Right kidney (tissue), 9 donors: ENCODE data around the gene BABAM1.
A peak's percentile ranks its signal among the peaks of the same experiment; 100 is the strongest.

Experiments
- DNase-seq: peaks from one replicate; pipeline ENCODE4 v3.0.0-alpha.2; 2016
- long read RNA-seq, 8 donors: transcript quantifications; one replicate each; lab custom pipeline, GENCODE V29; 2026

Gene BABAM1
- long read RNA-seq, donor 1, transcript BABAM1-201 (9 exons, 1,472 nt) = minor isoform, 5 of 47 reads
- long read RNA-seq, donor 1, transcript BABAM1-209 (3 exons, 424 nt) = minor isoform, 5 of 47 reads
- long read RNA-seq, donor 1, transcript BABAM1-208 (9 exons, 1,470 nt) = major isoform, 24 of 47 reads
- long read RNA-seq, donor 1, partial matches to known transcripts = 7 of 47 reads
- long read RNA-seq, donor 1, other reads (novel, unspliced or antisense) = 0 of 47 reads
- long read RNA-seq, donor 2, transcript BABAM1-208 (9 exons, 1,470 nt) = major isoform, 18 of 35 reads
- long read RNA-seq, donor 2, partial matches to known transcripts = 13 of 35 reads
- long read RNA-seq, donor 2, other reads (novel, unspliced or antisense) = 0 of 35 reads
- long read RNA-seq, donor 3, transcript BABAM1-208 (9 exons, 1,470 nt) = major isoform, 12 of 25 reads
- long read RNA-seq, donor 3, partial matches to known transcripts = 9 of 25 reads
- long read RNA-seq, donor 3, other reads (novel, unspliced or antisense) = 0 of 25 reads
- long read RNA-seq, donor 4, transcript BABAM1-208 (9 exons, 1,470 nt) = major isoform, 10 of 26 reads
- long read RNA-seq, donor 4, partial matches to known transcripts = 6 of 26 reads
- long read RNA-seq, donor 4, other reads (novel, unspliced or antisense) = 0 of 26 reads
- long read RNA-seq, donor 5, transcript BABAM1-208 (9 exons, 1,470 nt) = major isoform, 29 of 38 reads
- long read RNA-seq, donor 5, partial matches to known transcripts = 0 of 38 reads
- long read RNA-seq, donor 5, other reads (novel, unspliced or antisense) = 0 of 38 reads
- long read RNA-seq, donor 6, transcript BABAM1-201 (9 exons, 1,472 nt) = minor isoform, 7 of 41 reads
- long read RNA-seq, donor 6, transcript BABAM1-208 (9 exons, 1,470 nt) = major isoform, 14 of 41 reads
- long read RNA-seq, donor 6, partial matches to known transcripts = 15 of 41 reads
- long read RNA-seq, donor 6, other reads (novel, unspliced or antisense) = 0 of 41 reads
- long read RNA-seq, donor 7 = 0 reads
- long read RNA-seq, donor 8, transcript BABAM1-208 (9 exons, 1,470 nt) = major isoform, 29 of 53 reads
- long read RNA-seq, donor 8, transcript BABAM1-201 (9 exons, 1,472 nt) = minor isoform, 9 of 53 reads
- long read RNA-seq, donor 8, partial matches to known transcripts = 12 of 53 reads
- long read RNA-seq, donor 8, other reads (novel, unspliced or antisense) = 0 of 53 reads

- DNase-seq = peak; percentile 81
Observed at GRCh38 chr19:17266975-17267788, at the start of gene BABAM1. Gene BABAM1 (plus strand): TSS chr19:17267443. CDS start chr19:17268807, 1,364 bp downstream.

- DNase-seq = no peak
Observed at GRCh38 chr19:17219286-17219685, 48.0 kb upstream of the BABAM1 start.

- DNase-seq = no peak
Observed at GRCh38 chr19:17220207-17220758, 47.0 kb upstream of the BABAM1 start.

GRCh38 chr19:17225053-17225452 is 42.2 kb upstream of the BABAM1 start:
- no peak for DNase-seq

- DNase-seq = peak; percentile 100
Observed at GRCh38 chr19:17226002-17226933, 41.0 kb upstream of the BABAM1 start, which contains the start of gene OCEL1. Gene OCEL1 (plus strand): TSS chr19:17226226. CDS start chr19:17226248, 22 bp downstream.

GRCh38 chr19:17227798-17228367 is 39.4 kb upstream of the BABAM1 start:
- DNase-seq = no peak

- no peak for DNase-seq
Observed at GRCh38 chr19:17229890-17230289, 37.4 kb upstream of the BABAM1 start.

GRCh38 chr19:17232258-17232657 is 35.0 kb upstream of the BABAM1 start:
- DNase-seq = no peak

GRCh38 chr19:17234911-17235299 is 32.3 kb upstream of the BABAM1 start:
- peak; percentile 47 for DNase-seq

GRCh38 chr19:17235300-17235970 is 31.8 kb upstream of the BABAM1 start:
- peak; percentile 89 for DNase-seq

- no peak for DNase-seq
Observed at GRCh38 chr19:17235971-17236777, 31.1 kb upstream of the BABAM1 start.

- no peak for DNase-seq
Observed at GRCh38 chr19:17236811-17237543, 30.3 kb upstream of the BABAM1 start.

- DNase-seq = no peak
Observed at GRCh38 chr19:17237747-17238706, 29.2 kb upstream of the BABAM1 start.

- DNase-seq = no peak
Observed at GRCh38 chr19:17240062-17240752, 27.0 kb upstream of the BABAM1 start.

GRCh38 chr19:17240826-17241399 is 26.3 kb upstream of the BABAM1 start:
- DNase-seq = no peak
